Right lobe of liver (tissue), 6 donors: ENCODE measurements around the gene NID2. TPM values are rescaled to one million over a fixed set of nuclear protein-coding genes. Genes with fewer than 3 reads are reported as not detected.

Source experiments
- ATAC-seq, 4 donors: fragments of 200-7000 bp; cut with Tn5 transposase; one replicate each; pipeline ENCODE4 v1.9.1; 2020; ENCODE audit warnings: mild to moderate bottlenecking in 4 of 4, moderate library complexity in 4 of 4
- DNase-seq, 3 donors: peaks; one replicate each; pipeline ENCODE4 v3.0.0-alpha.2; 2020
- H3K27ac ChIP-seq, 3 donors: fragments of 200-600 bp; one replicate each; pipeline ENCODE4 v1.8.0; 2022
- H3K27me3 ChIP-seq, 2 donors: fragments of 200-600 bp; one replicate each; pipeline ENCODE4 v1.8.0; 2022
- H3K36me3 ChIP-seq, 4 donors: fragments of 200-600 bp; sonication (generic) in 1 of 4; one replicate each; pipeline versions ENCODE4 v1.5.1 to v1.8.0; 2017 to 2022; ENCODE audit warnings: control low read depth in 1 of 4
- H3K4me1 ChIP-seq, 4 donors: fragments of 200-600 bp; sonication (generic) in 1 of 4; one replicate each; pipeline versions ENCODE4 v1.5.1 to v1.8.0; 2017 to 2022; ENCODE audit warnings: control low read depth in 1 of 4
- H3K4me3 ChIP-seq, 3 donors: fragments of 200-600 bp; one replicate each; pipeline ENCODE4 v1.8.0; 2022
- H3K9me3 ChIP-seq, 4 donors: fragments of 200-600 bp; sonication (generic) in 1 of 4; one replicate each; pipeline versions ENCODE4 v1.5.1 to v1.8.0; 2017 to 2022; ENCODE audit warnings: control low read depth in 1 of 4
- CTCF ChIP-seq, 4 donors: fragments of 200-600 bp in 3 of 4; fragments of 450-650 bp in 1 of 4; IDR thresholded peaks; one replicate each; pipeline versions ENCODE4 v1.5.1 to v1.8.0; 2016 to 2022; ENCODE audit warnings: antibody characterized with exemption in 4 of 4, mild to moderate bottlenecking in 2 of 4
- POLR2A ChIP-seq: fragments of 450-650 bp; IDR thresholded peaks from one replicate; pipeline ENCODE4 v1.6.1; 2017; ENCODE audit warnings: antibody characterized with exemption, mild to moderate bottlenecking
- WGBS: methylation state at CpG from one replicate; pipeline ENCODE4 v1.1.6; 2018; ENCODE audit warnings: low coverage, low lambda C conversion rate; ENCODE audit not compliant: insufficient coverage; ENCODE audit errors: missing lambda C conversion rate; 5-methylcytosine and 5-hydroxymethylcytosine counted together
- intact Hi-C, 2 donors: fragments of 100-400 bp; cut with DNase I; formaldehyde crosslinking; loops; one replicate each; pipeline versions ENCODE4 v1.11.2 to v1.14.1; 2022
- total RNA-seq, 6 experiments: library from RNA; depleted of rRNA in 2 of 6; stranded (reverse); fragments of >200 nt in 2 of 6; fragmentation: NEBNext Ultra II Directional in 3 of 6; extraction: Animal tissue kit (Norgen Biotek cat#: 25700) in 3 of 6; gene quantifications; one replicate each; pipeline versions ENCODE4 v1.1.0 to v1.2.4, GENCODE V29; 2016 to 2023
- donor health status: DM: no; HTN: yes; CAD: no.
- donor health status: DM: no; HTN: no; CAD: no.
- donor health status: DM: no; HTN: no; CAD: no.
- donor health status: DM: no; HTN: yes; CAD: no.
- donor health status: DM: no; HTN: yes; CAD: no.

NID2 gene
- total RNA-seq, 6 experiments from 2014 or later: 1.7 to 12.9 (median 4.5) TPM

- H3K4me3 ChIP-seq: no peak overlapping the region
- DNase-seq: no peak
- no peak for TF ChIP-seq CTCF (IDR thresholded peaks at IDR 0.05)
- TF ChIP-seq POLR2A: no peak
- H3K27ac ChIP-seq: no peak overlapping the region
- no peaks in the 10 kb centered on the region for H3K9me3 ChIP-seq
- intact Hi-C loops: no loop called here
- no peak for ATAC-seq
- H3K27me3 ChIP-seq: no peaks in the 10 kb centered on the region
- 53% methylated on average over 5 of the region's 5 CpGs for WGBS
- H3K36me3 ChIP-seq: no peaks in the 10 kb centered on the region
- H3K4me1 ChIP-seq: no peaks in the 10 kb centered on the region
Measured at GRCh38 chr14:51977075-51977474, 91.8 kb downstream of the NID2 start.

- Histone ChIP-seq H3K27ac (no peak overlapping the region), H3K4me1 (no peaks in the 10 kb centered on the region), H3K4me3 (no peak overlapping the region), H3K9me3 (no peaks in the 10 kb centered on the region), H3K36me3 (no peaks in the 10 kb centered on the region), H3K27me3 (no peaks in the 10 kb centered on the region)
- ATAC-seq (no peak), DNase-seq (no peak)
- 59% methylated on average over 7 of the region's 7 CpGs for WGBS
- intact Hi-C loops: no loop called here
- TF ChIP-seq POLR2A: no peak
- TF ChIP-seq CTCF (IDR thresholded peaks at IDR 0.05): no peak
Measured at GRCh38 chr14:51972566-51972965, 96.3 kb downstream of the NID2 start.

- DNase-seq (no peak), ATAC-seq (no peak)
- intact Hi-C loops: no loop called here
- no peak for TF ChIP-seq POLR2A
- 37% methylated on average over 3 of the region's 6 CpGs for WGBS
- Histone ChIP-seq H3K9me3 (no peaks in the 10 kb centered on the region), H3K27me3 (no peaks in the 10 kb centered on the region), H3K36me3 (no peaks in the 10 kb centered on the region), H3K4me3 (no peak overlapping the region), H3K4me1 (no peaks in the 10 kb centered on the region), H3K27ac (no peak overlapping the region)
Measured at GRCh38 chr14:51969852-51970540, 98.9 kb downstream of the NID2 start.

GRCh38 chr14:51967521-51967920 is 101.3 kb downstream of the NID2 start:
- DNase-seq (no peak), ATAC-seq (no peak)
- WGBS: 48% methylated on average over 2 of the region's 2 CpGs
- no peak for TF ChIP-seq POLR2A
- no peak for TF ChIP-seq CTCF (IDR thresholded peaks at IDR 0.05)
- Histone ChIP-seq H3K4me3 (no peak overlapping the region), H3K4me1 (no peaks in the 10 kb centered on the region), H3K36me3 (no peaks in the 10 kb centered on the region), H3K9me3 (no peaks in the 10 kb centered on the region), H3K27me3 (no peaks in the 10 kb centered on the region), H3K27ac (no peak overlapping the region)
- intact Hi-C loops: no loop called here

- no peaks in the 10 kb centered on the region for H3K27me3 ChIP-seq
- intact Hi-C loops: no loop called here
- no peak for ATAC-seq
- no peak overlapping the region for H3K4me3 ChIP-seq
- no peaks in the 10 kb centered on the region for H3K9me3 ChIP-seq
- TF ChIP-seq CTCF (IDR thresholded peaks at IDR 0.05) (no peak), POLR2A (no peak)
- H3K4me1 ChIP-seq: no peaks in the 10 kb centered on the region
- H3K36me3 ChIP-seq: no peaks in the 10 kb centered on the region
- H3K27ac ChIP-seq: no peak overlapping the region
- no peak for DNase-seq
- 20% methylated on average over 4 of the region's 4 CpGs for WGBS
Measured at GRCh38 chr14:51963286-51963685, 105.6 kb downstream of the NID2 start.
